Large intestine (tissue), 3 donors: ENCODE results near the gene TACC2. TPM values are rescaled to one million over a fixed set of nuclear protein-coding genes. Genes with fewer than 3 reads are reported as not detected.
A peak's percentile ranks its signal among the peaks of the same experiment; 100 is the strongest.
"Not testable (repeated sequence)": the region's sequence is repeated elsewhere in the genome, so short reads cannot be mapped to it uniquely, and the experiment has no call there.

Source experiments
- DNase-seq, 2 donors: peaks; one replicate each; pipeline versions ENCODE4 v3.0.0 to v3.0.0-alpha.2; 2013
- H3K27ac ChIP-seq: one replicate; pipeline ENCODE4 v1.5.1; 2013; ENCODE audit warnings: low read length
- H3K27me3 ChIP-seq: 2 replicates; pipeline ENCODE4 v1.6.1; 2013; ENCODE audit warnings: low read length; ENCODE audit not compliant: control insufficient read depth, insufficient read depth
- H3K36me3 ChIP-seq: 2 replicates; pipeline ENCODE4 v1.6.1; 2013; ENCODE audit warnings: low read length; ENCODE audit not compliant: control insufficient read depth, insufficient read depth
- H3K4me1 ChIP-seq: one replicate; pipeline ENCODE4 v1.6.1; 2013; ENCODE audit warnings: low read length; ENCODE audit not compliant: control insufficient read depth, insufficient read depth
- H3K4me3 ChIP-seq: one replicate; pipeline ENCODE4 v1.5.1; 2013; ENCODE audit warnings: low read length
- H3K9me3 ChIP-seq: one replicate; pipeline ENCODE4 v1.6.1; 2013; ENCODE audit warnings: mild to moderate bottlenecking, low read depth, low read length, moderate library complexity; ENCODE audit not compliant: control insufficient read depth
- WGBS: methylation state at CpG from one replicate; pipeline ENCODE4 v1.1.5; 2013; ENCODE audit warnings: low lambda C conversion rate; ENCODE audit not compliant: insufficient coverage; 5-methylcytosine and 5-hydroxymethylcytosine counted together
- polyA plus RNA-seq: library from polyadenylated mRNA; unstranded; fragments of 120-200 nt; gene quantifications from one replicate; pipeline ENCODE4 v1.2.1, GENCODE V29; 2013

Gene TACC2
- polyA plus RNA-seq, 1 donor: 85.5 TPM

GRCh38 chr10:122021828-122022227 is 32.9 kb downstream of the TACC2 start:
- H3K4me3 ChIP-seq: no peak overlapping the region
- no peak for DNase-seq
- H3K27me3 ChIP-seq: no peaks in the 10 kb centered on the region
- H3K9me3 ChIP-seq: no peaks in the 10 kb centered on the region
- H3K36me3 ChIP-seq: peaks cover 4% of the 10 kb centered on the region
- WGBS: no CpG with 5 or more reads among the region's 11 CpGs
- H3K27ac ChIP-seq: peak overlapping the region; percentile 4
- H3K4me1 ChIP-seq: peaks cover 15% of the 10 kb centered on the region

- Histone ChIP-seq H3K27ac (no peak overlapping the region), H3K4me1 (peaks cover 14% of the 10 kb centered on the region), H3K27me3 (no peaks in the 10 kb centered on the region), H3K4me3 (no peak overlapping the region), H3K9me3 (no peaks in the 10 kb centered on the region), H3K36me3 (peaks cover 4% of the 10 kb centered on the region)
- no CpG with 5 or more reads among the region's 4 CpGs for WGBS
- no peak for DNase-seq
Measured at GRCh38 chr10:122022276-122022675, 33.3 kb downstream of the TACC2 start.

GRCh38 chr10:122023257-122023656 is 34.3 kb downstream of the TACC2 start:
- not testable (repeated sequence) for H3K27ac ChIP-seq, H3K36me3 ChIP-seq
- WGBS: no CpG with 5 or more reads among the region's 7 CpGs

GRCh38 chr10:122029499-122030199 is 40.7 kb downstream of the TACC2 start:
- H3K4me3 ChIP-seq: no peak overlapping the region
- H3K9me3 ChIP-seq: no peaks in the 10 kb centered on the region
- no CpG with 5 or more reads among the region's 8 CpGs for WGBS
- no peak overlapping the region for H3K27ac ChIP-seq
- no peaks in the 10 kb centered on the region for H3K36me3 ChIP-seq
- peaks cover 8% of the 10 kb centered on the region for H3K4me1 ChIP-seq
- no peaks in the 10 kb centered on the region for H3K27me3 ChIP-seq
- DNase-seq: no peak

More at GRCh38 chr10:122023257-122023656, 34.3 kb downstream of the TACC2 start:
- not testable (repeated sequence) for H3K4me1 ChIP-seq, H3K9me3 ChIP-seq, DNase-seq, H3K4me3 ChIP-seq, H3K27me3 ChIP-seq

- no peaks in the 10 kb centered on the region for H3K9me3 ChIP-seq
- no peaks in the 10 kb centered on the region for H3K27me3 ChIP-seq
- WGBS: 100% methylated on average over 1 of the region's 7 CpGs
- no peaks in the 10 kb centered on the region for H3K36me3 ChIP-seq
- H3K4me1 ChIP-seq: peaks cover 8% of the 10 kb centered on the region
- no peak overlapping the region for H3K4me3 ChIP-seq
- DNase-seq: no peak
- H3K27ac ChIP-seq: no peak overlapping the region
Measured at GRCh38 chr10:122030200-122030552, 41.2 kb downstream of the TACC2 start.

GRCh38 chr10:122033224-122033926 is 44.4 kb downstream of the TACC2 start:
- peak in 1 of 2 donors; percentile 66 for DNase-seq

GRCh38 chr10:122034149-122034756 is 45.3 kb downstream of the TACC2 start:
- peak in 1 of 2 donors; percentile 44 for DNase-seq
- H3K27ac ChIP-seq: no peak overlapping the region

More at GRCh38 chr10:122033224-122033926, 44.4 kb downstream of the TACC2 start:
- Histone ChIP-seq H3K4me3 (no peak overlapping the region), H3K27me3 (no peaks in the 10 kb centered on the region), H3K27ac (no peak overlapping the region), H3K9me3 (no peaks in the 10 kb centered on the region), H3K4me1 (peaks cover 8% of the 10 kb centered on the region), H3K36me3 (no peaks in the 10 kb centered on the region)
- no CpG with 5 or more reads among the region's 9 CpGs for WGBS

GRCh38 chr10:122040786-122041185 is 51.8 kb downstream of the TACC2 start:
- Histone ChIP-seq H3K36me3 (no peaks in the 10 kb centered on the region), H3K4me1 (peaks cover 11% of the 10 kb centered on the region), H3K27ac (no peak overlapping the region), H3K27me3 (no peaks in the 10 kb centered on the region), H3K9me3 (no peaks in the 10 kb centered on the region), H3K4me3 (no peak overlapping the region)
- DNase-seq: no peak
- WGBS: no CpG with 5 or more reads among the region's 8 CpGs

More at GRCh38 chr10:122034149-122034756, 45.3 kb downstream of the TACC2 start:
- no peaks in the 10 kb centered on the region for H3K27me3 ChIP-seq
- whole genome bisulfite sequencing: no CpG with 5 or more reads among the region's 6 CpGs
- H3K4me1 ChIP-seq: peaks cover 8% of the 10 kb centered on the region
- no peaks in the 10 kb centered on the region for H3K9me3 ChIP-seq
- no peak overlapping the region for H3K4me3 ChIP-seq
- no peaks in the 10 kb centered on the region for H3K36me3 ChIP-seq

GRCh38 chr10:122042836-122043235 is 53.9 kb downstream of the TACC2 start:
- H3K27ac ChIP-seq: no peak overlapping the region
- no peaks in the 10 kb centered on the region for H3K9me3 ChIP-seq
- no peak overlapping the region for H3K4me3 ChIP-seq
- no peaks in the 10 kb centered on the region for H3K36me3 ChIP-seq
- H3K4me1 ChIP-seq: peaks cover 14% of the 10 kb centered on the region
- no peak for DNase-seq
- no peaks in the 10 kb centered on the region for H3K27me3 ChIP-seq
- no CpG with 5 or more reads among the region's 1 CpG for WGBS

- Histone ChIP-seq H3K9me3 (no peaks in the 10 kb centered on the region), H3K27me3 (no peaks in the 10 kb centered on the region), H3K36me3 (no peaks in the 10 kb centered on the region), H3K4me3 (no peak overlapping the region), H3K27ac (peak overlapping the region; percentile 41), H3K4me1 (peaks cover 14% of the 10 kb centered on the region)
- WGBS: 61% methylated on average over 3 of the region's 13 CpGs
- DNase-seq: peak; percentile 55 to 81
Measured at GRCh38 chr10:122044045-122044661, 55.2 kb downstream of the TACC2 start.
